ENCODE data around the gene PCGF1. TPM values are rescaled to one million over a fixed set of nuclear protein-coding genes. Genes with fewer than 3 reads are reported as not detected.

Gene PCGF1
- total and polyA plus RNA-seq, 2 experiments from 2014 or later = 24.1 to 24.8 TPM

DNA sequence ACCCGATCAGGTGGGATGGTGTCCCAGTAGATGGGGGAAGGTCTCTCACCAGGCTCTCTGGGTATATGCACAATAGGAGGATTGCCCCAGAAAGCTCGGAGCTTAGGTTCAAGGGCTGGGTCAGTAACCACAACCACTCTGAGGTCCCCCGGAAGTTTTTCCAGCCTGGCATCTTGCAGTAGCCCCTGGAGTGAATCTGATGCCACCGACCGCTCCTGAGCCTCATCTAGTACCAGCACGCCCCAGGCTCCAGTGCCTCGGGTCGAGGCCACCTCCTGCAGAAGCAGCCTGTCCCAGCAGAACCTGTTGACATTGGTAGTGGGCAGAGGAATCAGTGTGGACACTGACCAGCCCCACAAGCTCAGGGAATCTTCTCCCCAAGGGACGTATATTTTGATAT, 16.5 kb upstream of the PCGF1 start:
- Histone ChIP-seq H3K9ac (no peak overlapping the region), H3F3A (ENCODE audit: insufficient read depth) (no peaks in the 10 kb centered on the region), H3K79me2 (ENCODE audit: insufficient read depth) (peaks cover 23% of the 10 kb centered on the region), H3K36me3 (ENCODE audit: low read depth) (0 out of 2 replicates have a peak, but pooled peaks cover 11% of the 10 kb centered on the region), H3K27ac (no peak overlapping the region), H3K9me3 (ENCODE audit: low read depth) (no peaks in the 10 kb centered on the region), H3K9me2 (ENCODE audit: insufficient read depth) (no peaks in the 10 kb centered on the region), H3K27me3 (replicated peaks; ENCODE audit: insufficient read depth) (peaks cover 11% of the 10 kb centered on the region), H3K4me3 (no peak overlapping the region), H3K4me2 (ENCODE audit: unreplicated experiment) (no peak overlapping the region), H2AFZ (no peak overlapping the region), H4K20me1 (ENCODE audit: insufficient read depth) (no peaks in the 10 kb centered on the region), H3K4me1 (ENCODE audit: insufficient read depth) (peaks cover 7% of the 10 kb centered on the region)
- no peak for DNase-seq
- TF ChIP-seq EZH2 (IDR thresholded peaks at IDR 0.05; ENCODE audit: insufficient read depth, poor library complexity, severe bottlenecking) (no peak), EZH2phosphoT487 (IDR thresholded peaks at IDR 0.05; ENCODE audit: insufficient read depth, low read depth) (no peak)
- in situ Hi-C loops (cut with MboI) = no loop called here
- WGBS, 2 experiments (ENCODE audit: low coverage in 1 of 2, low lambda C conversion rate in 2 of 2, missing lambda C conversion rate in 2 of 2) = 60 to 63% methylated on average over 9 of the region's 9 CpGs

DNA sequence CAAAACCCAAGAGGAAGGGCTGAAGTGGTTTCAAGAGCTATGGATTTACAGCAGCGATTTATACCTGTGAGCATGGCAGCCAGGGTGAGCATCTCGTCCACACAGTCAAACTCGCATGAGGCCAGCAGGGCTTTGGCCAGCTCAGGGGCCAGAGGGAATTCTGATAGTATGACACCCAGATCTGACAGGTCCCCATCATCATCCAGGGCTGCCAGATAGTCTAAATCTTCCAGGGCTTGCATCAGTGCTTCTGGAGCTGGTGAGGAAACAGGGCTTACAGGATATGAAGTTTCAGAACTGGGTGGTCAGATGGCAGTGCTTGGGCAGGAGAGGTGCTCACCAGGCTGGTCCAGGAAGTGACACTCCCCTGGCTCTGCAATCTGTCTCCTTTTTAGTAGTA, 15.0 kb upstream of the PCGF1 start:
- no peak overlapping the region for H3K4me3 ChIP-seq
- no peaks in the 10 kb centered on the region for H3K9me3 ChIP-seq (ENCODE audit: low read depth)
- H2AFZ ChIP-seq = no peak overlapping the region
- WGBS, 2 experiments (ENCODE audit: low coverage in 1 of 2, low lambda C conversion rate in 2 of 2, missing lambda C conversion rate in 2 of 2) = 67 to 71% methylated on average over 3 of the region's 3 CpGs
- no peak for DNase-seq
- TF ChIP-seq EZH2 (IDR thresholded peaks at IDR 0.05; ENCODE audit: insufficient read depth, poor library complexity, severe bottlenecking) (no peak), EZH2phosphoT487 (IDR thresholded peaks at IDR 0.05; ENCODE audit: insufficient read depth, low read depth) (no peak)
- H3K36me3 ChIP-seq (ENCODE audit: low read depth) = 0 out of 2 replicates have a peak, but pooled peaks cover 11% of the 10 kb centered on the region
- H3F3A ChIP-seq (ENCODE audit: insufficient read depth) = no peaks in the 10 kb centered on the region
- H3K27me3 ChIP-seq (replicated peaks; ENCODE audit: insufficient read depth) = peaks cover 26% of the 10 kb centered on the region
- H3K4me1 ChIP-seq (ENCODE audit: insufficient read depth) = no peaks in the 10 kb centered on the region
- no peak overlapping the region for H3K27ac ChIP-seq
- H3K9ac ChIP-seq = no peak overlapping the region
- H4K20me1 ChIP-seq (ENCODE audit: insufficient read depth) = no peaks in the 10 kb centered on the region
- H3K79me2 ChIP-seq (ENCODE audit: insufficient read depth) = peaks cover 8% of the 10 kb centered on the region
- no peak overlapping the region for H3K4me2 ChIP-seq (ENCODE audit: unreplicated experiment)
- no peaks in the 10 kb centered on the region for H3K9me2 ChIP-seq (ENCODE audit: insufficient read depth)
- in situ Hi-C loops (cut with MboI) = no loop called here

DNA sequence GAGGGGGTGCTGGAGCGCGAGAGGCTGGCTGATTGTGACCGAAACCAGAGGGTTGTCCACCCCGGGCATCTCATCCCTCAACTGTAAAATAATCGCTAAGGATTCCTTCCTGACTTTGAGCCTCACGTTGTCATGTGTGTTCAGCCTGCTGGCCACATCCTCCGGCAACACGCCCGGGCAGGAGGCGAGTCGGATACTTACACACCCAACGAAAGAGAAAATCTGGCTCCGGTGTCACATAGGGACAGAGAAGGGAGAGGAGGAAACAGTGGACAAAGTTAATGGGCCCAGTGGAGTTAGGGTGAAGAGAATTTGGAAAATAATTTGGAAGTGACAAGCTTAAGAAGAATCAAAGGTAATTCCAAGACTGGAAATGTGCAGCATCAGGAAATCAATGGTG, 9.2 kb upstream of the PCGF1 start:
- H3K4me1 ChIP-seq (ENCODE audit: insufficient read depth) = no peaks in the 10 kb centered on the region
- no peaks in the 10 kb centered on the region for H3F3A ChIP-seq (ENCODE audit: insufficient read depth)
- no peaks in the 10 kb centered on the region for H3K9me2 ChIP-seq (ENCODE audit: insufficient read depth)
- WGBS, 2 experiments (ENCODE audit: low coverage in 1 of 2, low lambda C conversion rate in 2 of 2, missing lambda C conversion rate in 2 of 2) = 60 to 66% methylated on average over 13 of the region's 13 CpGs
- no peak overlapping the region for H3K27ac ChIP-seq
- no peak overlapping the region for H2AFZ ChIP-seq
- H3K4me2 ChIP-seq (ENCODE audit: unreplicated experiment) = no peak overlapping the region
- H3K9ac ChIP-seq = no peak overlapping the region
- H3K79me2 ChIP-seq (ENCODE audit: insufficient read depth) = no peaks in the 10 kb centered on the region
- no peaks in the 10 kb centered on the region for H3K36me3 ChIP-seq (ENCODE audit: low read depth)
- in situ Hi-C loops (cut with MboI) = no loop called here
- peaks cover 84% of the 10 kb centered on the region for H3K27me3 ChIP-seq (replicated peaks; ENCODE audit: insufficient read depth)
- H4K20me1 ChIP-seq (ENCODE audit: insufficient read depth) = no peaks in the 10 kb centered on the region
- TF ChIP-seq EZH2 (IDR thresholded peaks at IDR 0.05; ENCODE audit: insufficient read depth, poor library complexity, severe bottlenecking) (no peak), EZH2phosphoT487 (IDR thresholded peaks at IDR 0.05; ENCODE audit: insufficient read depth, low read depth) (no peak)
- no peak for DNase-seq
- no peak overlapping the region for H3K4me3 ChIP-seq
- no peaks in the 10 kb centered on the region for H3K9me3 ChIP-seq (ENCODE audit: low read depth)

DNA sequence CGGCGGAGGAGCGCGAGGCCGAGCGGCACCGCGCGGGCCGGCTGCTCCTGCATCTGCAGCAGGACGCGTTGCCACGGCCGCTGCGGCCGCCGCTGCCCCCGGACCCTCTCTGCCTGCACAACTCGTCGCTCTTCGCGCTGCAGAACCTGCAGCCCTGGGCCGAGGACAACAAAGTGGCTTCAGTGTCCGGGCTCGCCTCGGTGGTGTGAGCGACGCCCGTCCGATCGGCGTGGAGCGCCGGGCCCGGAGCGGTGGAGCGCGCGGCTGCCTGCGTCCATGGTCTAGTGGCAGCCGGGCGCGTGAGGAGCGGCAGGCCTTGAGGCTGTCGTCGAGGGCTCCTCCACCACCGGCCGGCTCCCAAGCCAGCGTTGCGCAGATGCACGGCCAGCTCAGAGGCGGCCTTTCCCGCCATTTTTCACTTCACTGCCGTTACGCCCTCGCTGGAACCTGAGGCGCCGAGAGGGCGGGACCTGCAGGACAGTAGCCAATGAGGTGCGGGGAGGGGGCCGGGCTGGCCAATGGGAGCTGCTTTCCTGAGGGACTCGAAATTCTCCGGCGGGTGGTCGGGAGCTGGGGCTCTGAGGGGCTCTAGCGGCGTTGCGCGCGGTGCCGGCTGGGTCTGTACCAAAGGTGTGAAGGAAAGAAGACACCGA, 8.6 kb upstream of the PCGF1 start:
- Histone ChIP-seq H3K4me2 (ENCODE audit: unreplicated experiment) (no peak overlapping the region), H3K36me3 (ENCODE audit: low read depth) (no peaks in the 10 kb centered on the region), H3K4me1 (ENCODE audit: insufficient read depth) (no peaks in the 10 kb centered on the region), H3K9me3 (ENCODE audit: low read depth) (no peaks in the 10 kb centered on the region), H3K27ac (no peak overlapping the region), H3K79me2 (ENCODE audit: insufficient read depth) (no peaks in the 10 kb centered on the region), H3K27me3 (replicated peaks; ENCODE audit: insufficient read depth) (peaks cover 86% of the 10 kb centered on the region), H3K9me2 (ENCODE audit: insufficient read depth) (no peaks in the 10 kb centered on the region), H3K4me3 (no peak overlapping the region), H4K20me1 (ENCODE audit: insufficient read depth) (no peaks in the 10 kb centered on the region), H3F3A (ENCODE audit: insufficient read depth) (no peaks in the 10 kb centered on the region), H3K9ac (no peak overlapping the region), H2AFZ (no peak overlapping the region)
- no peak for TF ChIP-seq EZH2 (IDR thresholded peaks at IDR 0.05; ENCODE audit: insufficient read depth, poor library complexity, severe bottlenecking)
- no peak for TF ChIP-seq EZH2phosphoT487 (IDR thresholded peaks at IDR 0.05; ENCODE audit: insufficient read depth, low read depth)
- in situ Hi-C loops (cut with MboI) = no loop called here
- WGBS, 2 experiments (ENCODE audit: low coverage in 1 of 2, low lambda C conversion rate in 2 of 2, missing lambda C conversion rate in 2 of 2) = 12% methylated on average over 57 to 61 of the region's 72 CpGs
- peak; percentile 59 for DNase-seq
